HEK293 (cell line): ENCODE measurements around the gene MAK.
A peak's percentile ranks its signal among the peaks of the same experiment; 100 is the strongest.
"Not testable (repeated sequence)": the region's sequence is repeated elsewhere in the genome, so short reads cannot be mapped to it uniquely, and the experiment has no call there.

ENCODE experiments used
- CTCF ChIA-PET: fragments of 350-600 bp; formaldehyde crosslinking; extraction: SDS; loops from one replicate; lab custom pipeline; 2021; ENCODE audit warnings: antibody characterized with exemption; lab: Yijun Ruan, JAX
- POLR2A ChIA-PET: fragments of 300-600 bp; formaldehyde crosslinking; extraction: SDS; loops from one replicate; lab custom pipeline; 2020; ENCODE audit warnings: antibody characterized with exemption, inconsistent platforms; lab: Yijun Ruan, JAX
- H3K27ac ChIP-seq: fragments of 200-500 bp; sonication (Bioruptor generic); 2 replicates; pipeline ENCODE4 v1.5.1; 2014; ENCODE audit warnings: low read depth, low read length, control low read depth, inconsistent platforms; ENCODE audit errors: extremely low read depth
- H3K36me3 ChIP-seq, 2 experiments: fragments of 200-500 bp in 1 of 2; sonication (Bioruptor generic) in 1 of 2; 1 replicate in 1 of 2; 2 replicates in 1 of 2; pipeline ENCODE4 v1.5.1; 2014 to 2017; ENCODE audit warnings: inconsistent platforms in 2 of 2, low read length in 2 of 2; ENCODE audit not compliant: control insufficient read depth in 2 of 2, insufficient read depth in 1 of 2
- H3K4me1 ChIP-seq: fragments of 200-500 bp; sonication (Bioruptor generic); 2 replicates; pipeline ENCODE4 v1.5.1; 2014; ENCODE audit warnings: mild to moderate bottlenecking, low read length, inconsistent platforms; ENCODE audit not compliant: control insufficient read depth, insufficient read depth
- H3K4me3 ChIP-seq: 2 replicates; pipeline ENCODE4 v1.5.1; 2011; ENCODE audit warnings: low read depth, mild to moderate bottlenecking, control low read depth, low read length, moderate library complexity
- H3K9me3 ChIP-seq: fragments of 200-500 bp; sonication (Bioruptor generic); 2 replicates; pipeline ENCODE4 v1.5.1; 2014; ENCODE audit warnings: low read depth, low read length, inconsistent platforms; ENCODE audit not compliant: control insufficient read depth, insufficient read depth
- BCL11B ChIP-seq: fragments of 450-650 bp; formaldehyde crosslinking; IDR thresholded peaks from 2 replicates; pipeline ENCODE4 v1.5.1; 2016; ENCODE audit warnings: low read depth, missing biosample characterization, missing genetic modification characterization
- GLI4 ChIP-seq: fragments of 450-650 bp; formaldehyde crosslinking; IDR thresholded peaks from 2 replicates; pipeline ENCODE4 v1.5.1; 2016; ENCODE audit warnings: missing biosample characterization, missing genetic modification characterization
- MZF1 ChIP-seq: fragments of 450-650 bp; formaldehyde crosslinking; IDR thresholded peaks from 2 replicates; pipeline ENCODE4 v1.5.1; 2017; ENCODE audit warnings: missing biosample characterization, missing genetic modification characterization, borderline replicate concordance
- TCF7L2 ChIP-seq: IDR thresholded peaks from 2 replicates; pipeline ENCODE4 v1.6.1; 2011; ENCODE audit warnings: low read depth, mild to moderate bottlenecking, inconsistent platforms, low read length, moderate library complexity, borderline replicate concordance
- WT1 ChIP-seq: fragments of 450-650 bp; formaldehyde crosslinking; IDR thresholded peaks from 2 replicates; pipeline ENCODE4 v1.5.1; 2016; ENCODE audit warnings: missing biosample characterization, missing genetic modification characterization
- ZBTB17 ChIP-seq: fragments of 450-650 bp; formaldehyde crosslinking; IDR thresholded peaks from 2 replicates; pipeline ENCODE4 v1.5.1; 2016; ENCODE audit warnings: missing biosample characterization, missing genetic modification characterization
- ZFHX2 ChIP-seq: fragments of 450-650 bp; formaldehyde crosslinking; conservative IDR thresholded peaks from 2 replicates; pipeline ENCODE4 v1.5.1; 2016; ENCODE audit warnings: missing biosample characterization, missing genetic modification characterization
- ZFP69B ChIP-seq: fragments of 450-650 bp; formaldehyde crosslinking; IDR thresholded peaks from 2 replicates; pipeline ENCODE4 v1.5.1; 2016; ENCODE audit warnings: missing biosample characterization, missing genetic modification characterization
- ZNF121 ChIP-seq: fragments of 450-650 bp; formaldehyde crosslinking; IDR thresholded peaks from 2 replicates; pipeline ENCODE4 v1.5.1; 2016; ENCODE audit warnings: missing biosample characterization, missing genetic modification characterization
- ZNF132 ChIP-seq: fragments of 450-650 bp; formaldehyde crosslinking; IDR thresholded peaks from 2 replicates; pipeline ENCODE4 v1.5.1; 2017; ENCODE audit warnings: missing biosample characterization, missing genetic modification characterization, borderline replicate concordance
- ZNF174 ChIP-seq: fragments of 450-650 bp; formaldehyde crosslinking; IDR thresholded peaks from 2 replicates; pipeline ENCODE4 v1.5.0; 2017; ENCODE audit warnings: missing biosample characterization, mild to moderate bottlenecking, missing genetic modification characterization
- ZNF19 ChIP-seq: fragments of 450-650 bp; formaldehyde crosslinking; IDR thresholded peaks from 2 replicates; pipeline ENCODE4; 2016; ENCODE audit warnings: missing biosample characterization, missing genetic modification characterization, low read depth
- ZNF2 ChIP-seq: fragments of 450-650 bp; formaldehyde crosslinking; IDR thresholded peaks from 2 replicates; pipeline ENCODE4 v1.5.1; 2016; ENCODE audit warnings: missing biosample characterization, missing genetic modification characterization
- ZNF223 ChIP-seq: fragments of 450-650 bp; formaldehyde crosslinking; IDR thresholded peaks from 2 replicates; pipeline ENCODE4 v1.5.1; 2016; ENCODE audit warnings: missing biosample characterization, missing genetic modification characterization
- ZNF404 ChIP-seq: fragments of 450-650 bp; formaldehyde crosslinking; IDR thresholded peaks from 2 replicates; pipeline ENCODE4 v1.5.1; 2017; ENCODE audit warnings: missing biosample characterization, missing genetic modification characterization
- ZNF416 ChIP-seq: fragments of 450-650 bp; formaldehyde crosslinking; IDR thresholded peaks from 2 replicates; pipeline ENCODE4 v1.5.1; 2016; ENCODE audit warnings: missing biosample characterization, missing genetic modification characterization
- ZNF600 ChIP-seq: fragments of 450-650 bp; formaldehyde crosslinking; IDR thresholded peaks from 2 replicates; pipeline ENCODE4 v1.5.1; 2016; ENCODE audit warnings: missing biosample characterization, missing genetic modification characterization
- ZNF610 ChIP-seq: fragments of 450-650 bp; formaldehyde crosslinking; IDR thresholded peaks from 2 replicates; pipeline ENCODE4 v1.5.1; 2016; ENCODE audit warnings: missing biosample characterization, missing genetic modification characterization, borderline replicate concordance
- ZNF623 ChIP-seq: fragments of 450-650 bp; formaldehyde crosslinking; IDR thresholded peaks from 2 replicates; pipeline ENCODE4 v1.5.1; 2016; ENCODE audit warnings: missing biosample characterization, missing genetic modification characterization
- ZNF626 ChIP-seq: fragments of 450-650 bp; sonication (Bioruptor Pico); formaldehyde crosslinking; IDR thresholded peaks from 2 replicates; pipeline ENCODE4 v1.5.1; 2018; ENCODE audit warnings: missing biosample characterization, missing genetic modification characterization, inconsistent platforms
- ZSCAN30 ChIP-seq: fragments of 450-650 bp; IDR thresholded peaks from 2 replicates; pipeline ENCODE4 v1.5.1; 2018; ENCODE audit warnings: missing biosample characterization, mild to moderate bottlenecking, missing genetic modification characterization, moderate library complexity
- TF ChIP-seq, protein P1 (sequence below): fragments of 450-650 bp; formaldehyde crosslinking; IDR thresholded peaks from 2 replicates; pipeline ENCODE4 v1.5.1; 2016; ENCODE audit warnings: missing biosample characterization, missing genetic modification characterization
- TF ChIP-seq, protein P2 (sequence below): fragments of 450-650 bp; formaldehyde crosslinking; IDR thresholded peaks from 2 replicates; pipeline ENCODE4 v1.5.1; 2017; ENCODE audit warnings: missing biosample characterization, missing genetic modification characterization
- TF ChIP-seq, protein P3 (sequence below): fragments of 450-650 bp; formaldehyde crosslinking; IDR thresholded peaks from 2 replicates; pipeline ENCODE4 v1.5.1; 2016; ENCODE audit warnings: missing biosample characterization, missing genetic modification characterization

Gene MAK

DNA sequence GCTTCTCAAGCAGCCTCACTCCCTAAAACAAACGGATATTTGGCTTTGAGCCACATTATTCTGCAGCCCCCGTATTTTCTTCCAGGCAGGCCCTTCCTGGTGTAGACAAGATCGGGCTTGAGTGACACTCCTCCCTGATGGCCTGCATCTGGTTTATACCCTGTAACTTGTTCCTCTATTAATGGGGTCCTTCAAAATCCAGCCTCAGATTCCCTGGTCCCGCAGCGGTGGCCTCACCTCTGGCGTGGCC is 115.8 kb downstream of the MAK start:
- Histone ChIP-seq H3K4me3 (peak overlapping the region; percentile 64), H3K4me1 (no peaks in the 10 kb centered on the region), H3K27ac (peak overlapping the region; percentile 43; the same call in 1 of the 2 replicates), H3K36me3 (peaks cover 0 to 20% of the 10 kb centered on the region in 2 experiments; a peak in 2 of 3 replicates), H3K9me3 (no peaks in the 10 kb centered on the region)
- 0 out of 2 replicates have a peak, but pooled peaks have one; percentile 7 for TF ChIP-seq ZNF626
- peak; percentile 21; the same call in 1 of the 2 replicates for TF ChIP-seq ZFP69B
- 0 out of 2 replicates have a peak, but pooled peaks have one; percentile 40 for TF ChIP-seq ZSCAN30 (tag by site-specific recombination)
- TF ChIP-seq, protein P1, sequence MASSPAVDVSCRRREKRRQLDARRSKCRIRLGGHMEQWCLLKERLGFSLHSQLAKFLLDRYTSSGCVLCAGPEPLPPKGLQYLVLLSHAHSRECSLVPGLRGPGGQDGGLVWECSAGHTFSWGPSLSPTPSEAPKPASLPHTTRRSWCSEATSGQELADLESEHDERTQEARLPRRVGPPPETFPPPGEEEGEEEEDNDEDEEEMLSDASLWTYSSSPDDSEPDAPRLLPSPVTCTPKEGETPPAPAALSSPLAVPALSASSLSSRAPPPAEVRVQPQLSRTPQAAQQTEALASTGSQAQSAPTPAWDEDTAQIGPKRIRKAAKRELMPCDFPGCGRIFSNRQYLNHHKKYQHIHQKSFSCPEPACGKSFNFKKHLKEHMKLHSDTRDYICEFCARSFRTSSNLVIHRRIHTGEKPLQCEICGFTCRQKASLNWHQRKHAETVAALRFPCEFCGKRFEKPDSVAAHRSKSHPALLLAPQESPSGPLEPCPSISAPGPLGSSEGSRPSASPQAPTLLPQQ (tag by site-specific recombination), result 0 out of 2 replicates have a peak, but pooled peaks have one; percentile 12
- peak; percentile 57; the same call in 1 of the 2 replicates for TF ChIP-seq WT1 (tag by site-specific recombination)
- TF ChIP-seq ZNF132 (tag by site-specific recombination), result no peak
- TF ChIP-seq MZF1, result peak; percentile 86
- no peak for TF ChIP-seq GLI4 (tag by site-specific recombination)
- ChIA-PET CTCF (interaction anchor here (0.6 to 1.8 kb wide), 6 partner anchors 12 to 1511 kb away, joined by 3 to 6 read pairs (median 4); partner anchors contain the start of gene TMEM14B), POLR2A (interaction anchor here (0.5 to 7.8 kb wide), 18 partner anchors 11 to 241 kb away, joined by 3 to 82 read pairs (median 4); partner anchors contain the start of genes C6orf52, GCNT2, PAK1IP1 and SYCP2L)

DNA sequence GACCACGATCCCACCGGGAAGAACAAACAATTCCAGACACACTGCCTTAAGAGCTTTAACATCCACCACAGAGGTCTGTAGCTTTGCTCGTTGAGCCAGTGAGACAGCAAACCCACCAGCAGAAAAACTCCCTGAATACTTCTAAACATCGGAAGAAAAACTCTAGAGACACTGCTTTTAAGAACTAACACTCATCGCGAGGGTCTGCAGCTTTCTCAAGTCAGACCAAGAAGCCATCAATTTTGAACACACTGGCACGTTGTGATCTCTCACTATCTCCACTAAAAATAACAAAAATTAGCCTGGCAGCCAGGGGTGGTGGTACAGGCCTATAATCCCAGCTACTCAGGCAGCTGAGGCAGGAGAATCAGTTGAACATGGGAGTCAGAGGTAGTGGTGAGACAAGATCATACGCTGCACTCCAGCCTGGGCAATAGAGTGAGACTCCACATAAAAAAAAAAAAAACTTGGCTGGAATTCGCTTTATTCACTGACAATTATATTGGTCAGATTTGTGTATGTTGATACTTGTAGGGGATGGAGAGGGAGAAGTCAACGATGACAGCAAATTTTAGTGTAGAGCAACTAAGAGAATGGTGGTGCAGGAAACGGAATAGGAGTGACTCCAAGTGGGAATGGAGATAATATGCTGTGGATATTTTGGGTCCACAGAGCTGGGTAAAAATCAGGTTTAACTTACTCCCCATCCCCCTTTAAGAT is 116.3 kb downstream of the MAK start:
- TF ChIP-seq ZNF121 (tag by site-specific recombination) (peak; percentile 94), ZNF19 (no peak), ZNF600 (tag by site-specific recombination) (peak; percentile 79), ZNF174 (tag by site-specific recombination) (no peak), ZNF610 (tag by site-specific recombination) (no peak), BCL11B (tag by site-specific recombination) (no peak), ZNF416 (tag by site-specific recombination) (no peak), ZBTB17 (tag by site-specific recombination) (no peak), ZNF2 (tag by site-specific recombination) (0 out of 2 replicates have a peak, but pooled peaks have one; percentile 19), ZNF223 (peak; percentile 97), ZFHX2 (tag by site-specific recombination) (no peak), ZNF623 (tag by site-specific recombination) (no peak), TCF7L2 (no peak), ZNF404 (tag by site-specific recombination) (no peak)
- TF ChIP-seq, protein P2, sequence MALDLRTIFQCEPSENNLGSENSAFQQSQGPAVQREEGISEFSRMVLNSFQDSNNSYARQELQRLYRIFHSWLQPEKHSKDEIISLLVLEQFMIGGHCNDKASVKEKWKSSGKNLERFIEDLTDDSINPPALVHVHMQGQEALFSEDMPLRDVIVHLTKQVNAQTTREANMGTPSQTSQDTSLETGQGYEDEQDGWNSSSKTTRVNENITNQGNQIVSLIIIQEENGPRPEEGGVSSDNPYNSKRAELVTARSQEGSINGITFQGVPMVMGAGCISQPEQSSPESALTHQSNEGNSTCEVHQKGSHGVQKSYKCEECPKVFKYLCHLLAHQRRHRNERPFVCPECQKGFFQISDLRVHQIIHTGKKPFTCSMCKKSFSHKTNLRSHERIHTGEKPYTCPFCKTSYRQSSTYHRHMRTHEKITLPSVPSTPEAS (tag by site-specific recombination), result no peak
- TF ChIP-seq, protein P3, sequence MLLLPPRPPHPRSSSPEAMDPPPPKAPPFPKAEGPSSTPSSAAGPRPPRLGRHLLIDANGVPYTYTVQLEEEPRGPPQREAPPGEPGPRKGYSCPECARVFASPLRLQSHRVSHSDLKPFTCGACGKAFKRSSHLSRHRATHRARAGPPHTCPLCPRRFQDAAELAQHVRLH (tag by site-specific recombination), result no peak
- peak overlapping the region; percentile 64 for H3K4me3 ChIP-seq
- H3K27ac ChIP-seq, result peak overlapping the region; percentile 43; the same call in 1 of the 2 replicates
- H3K4me1 ChIP-seq, result no peaks in the 10 kb centered on the region
- ChIA-PET CTCF (interaction anchor here (0.6 to 1.8 kb wide), 7 partner anchors 11 to 211 kb away, joined by 3 to 6 read pairs (median 4); partner anchors contain the start of gene TMEM14B), POLR2A (interaction anchor here (0.6 to 7.8 kb wide), 20 partner anchors 11 to 241 kb away, joined by 3 to 82 read pairs (median 4); partner anchors contain the start of genes C6orf52, GCNT2, PAK1IP1 and SYCP2L)
- H3K9me3 ChIP-seq, result no peaks in the 10 kb centered on the region
- H3K36me3 ChIP-seq, result peaks cover 0 to 19% of the 10 kb centered on the region in 2 experiments; a peak in 2 of 3 replicates

DNA sequence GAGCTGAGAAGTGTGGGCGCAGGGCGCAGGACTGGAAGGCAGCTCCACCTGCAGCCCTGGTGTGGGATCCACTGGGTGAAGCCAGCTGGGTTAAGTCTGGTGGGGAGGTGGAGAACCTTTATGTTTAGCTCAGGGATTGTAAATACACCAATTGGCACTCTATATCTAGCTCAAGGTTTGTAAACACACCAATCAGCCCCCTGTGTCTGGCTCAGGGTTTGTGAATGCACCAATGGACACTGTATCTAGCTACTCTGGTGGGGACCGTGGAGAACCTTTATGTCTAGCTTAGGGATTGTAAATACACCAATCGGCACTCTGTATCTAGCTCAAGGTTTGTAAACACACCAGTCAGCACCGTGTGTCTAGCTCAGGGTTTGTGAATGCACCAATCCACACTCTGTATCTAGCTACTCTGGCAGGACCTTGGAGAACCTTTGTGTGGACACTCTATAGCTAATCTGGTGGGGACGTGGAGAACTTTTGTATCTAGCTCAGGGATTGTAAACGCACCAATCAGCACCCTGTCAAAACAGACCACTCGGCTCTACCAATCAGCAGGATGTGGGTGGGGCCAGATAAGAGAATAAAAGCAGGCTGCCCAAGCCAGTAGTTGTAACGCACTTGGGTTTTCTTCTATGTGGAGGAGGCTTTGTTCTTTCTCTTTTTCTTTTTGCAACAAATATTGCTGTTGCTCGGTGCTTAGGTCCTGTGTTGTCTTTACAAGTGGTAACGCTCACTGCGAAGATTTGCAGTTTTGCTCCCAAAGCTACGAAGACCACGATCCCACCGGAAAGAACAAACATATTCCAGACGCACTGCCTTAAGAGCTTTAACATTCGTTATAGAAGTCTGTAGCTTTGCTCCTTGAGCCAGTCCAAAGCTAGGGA is 117.1 kb downstream of the MAK start:
- not testable (repeated sequence) for H3K9me3 ChIP-seq, H3K4me3 ChIP-seq, H3K4me1 ChIP-seq, H3K27ac ChIP-seq
- CTCF ChIA-PET, result interaction anchor here (0.7 to 1.8 kb wide), 5 partner anchors 23 to 210 kb away, joined by 3 to 7 read pairs (median 3); partner anchors contain the start of gene TMEM14B
- peaks cover 0 to 16% of the 10 kb centered on the region in 2 experiments; a peak in 1 of 3 replicates for H3K36me3 ChIP-seq
- POLR2A ChIA-PET, result interaction anchor here (0.7 to 7.8 kb wide), 7 partner anchors 16 to 48 kb away, joined by 3 to 82 read pairs (median 6); partner anchors contain the start of genes C6orf52, PAK1IP1 and TMEM14B
